Smooth muscle cell of the brain vasculature (primary cell): Measurements from ENCODE around the gene NKIRAS2.

Experiments
- DNase-seq: peaks from one replicate; pipeline ENCODE4 v3.0.0-alpha.2; 2012; ENCODE audit warnings: low read depth, low spot score

Gene NKIRAS2

DNA sequence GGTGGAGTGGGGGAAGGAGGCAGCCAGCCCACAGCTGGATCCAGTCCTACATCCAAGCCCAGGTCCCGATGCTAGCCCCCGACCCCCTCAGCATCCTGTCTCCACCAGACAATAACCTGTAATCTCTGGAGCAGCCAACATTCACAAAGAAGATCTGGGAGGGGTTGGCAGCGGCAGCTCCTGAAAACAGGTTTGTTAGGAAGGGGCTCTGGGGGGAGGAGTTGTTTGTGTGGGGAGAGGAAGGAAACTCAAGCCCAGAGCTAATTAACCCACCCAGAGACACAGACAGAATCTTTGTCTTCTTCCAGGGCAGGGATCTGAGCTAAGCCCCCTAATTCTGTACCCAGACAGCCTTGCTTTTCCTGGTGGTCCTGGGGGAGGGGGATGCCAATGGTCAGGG, 35.1 kb downstream of the NKIRAS2 start:
- no peak for DNase-seq

DNA sequence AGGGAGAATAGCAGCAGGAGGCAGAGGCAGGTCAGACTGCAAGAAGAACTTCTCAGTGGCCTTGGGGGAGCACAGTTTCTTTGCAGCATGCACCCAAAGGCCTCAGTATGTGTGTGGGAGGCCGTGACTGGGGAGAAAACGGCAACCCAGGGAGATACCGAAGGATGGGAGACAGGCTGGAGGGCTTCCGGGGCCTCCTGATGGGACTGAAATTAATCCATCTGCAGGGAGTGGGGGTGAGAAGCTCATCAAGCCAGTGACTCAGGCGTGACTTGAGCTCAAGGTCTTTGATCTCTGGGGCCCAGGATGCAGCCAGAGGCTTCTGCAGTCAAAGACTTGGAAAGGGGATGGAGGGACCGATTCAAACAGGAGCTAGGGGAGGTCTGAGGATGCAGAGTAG, 35.6 kb downstream of the NKIRAS2 start:
- no peak for DNase-seq

DNA sequence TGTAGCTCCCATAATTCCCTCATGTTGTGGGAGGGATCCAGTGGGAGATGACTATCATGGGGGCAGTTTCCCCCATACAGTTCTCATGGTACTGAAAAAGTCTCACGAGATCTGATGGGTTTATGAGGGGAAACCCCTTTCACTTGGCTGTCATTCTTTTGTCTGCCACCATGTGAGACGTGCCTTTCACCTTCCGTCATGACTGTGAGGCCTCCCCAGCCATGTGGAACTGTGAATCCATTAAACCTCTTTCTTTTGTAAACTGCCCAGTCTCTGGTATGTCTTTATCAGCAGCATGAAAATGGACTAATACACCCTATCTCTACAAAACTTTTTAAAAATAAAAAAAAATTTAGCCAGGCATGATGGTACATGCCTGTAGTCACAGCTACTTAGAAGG, 36.7 kb downstream of the NKIRAS2 start:
- DNase-seq: no peak

DNA sequence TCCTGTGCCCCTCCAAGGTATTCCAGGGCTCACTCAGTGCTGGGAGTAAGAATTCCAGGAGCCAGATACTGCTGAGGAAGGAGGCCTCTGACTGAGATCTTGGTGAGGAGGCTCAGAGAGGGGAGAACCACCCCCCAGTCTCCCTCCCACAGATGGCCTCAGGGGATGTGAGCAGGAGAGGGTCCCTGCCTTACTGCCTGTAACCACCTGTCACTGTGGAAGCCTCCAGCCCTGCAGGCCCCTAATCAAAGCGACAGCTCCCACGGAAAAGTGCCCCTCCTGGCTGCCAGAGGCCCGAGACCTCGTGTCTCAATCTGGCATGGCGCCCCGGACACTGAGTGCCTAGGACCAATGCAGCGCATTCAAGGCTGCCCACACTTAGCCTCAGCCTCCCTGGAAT, 38.2 kb downstream of the NKIRAS2 start:
- no peak for DNase-seq

DNA sequence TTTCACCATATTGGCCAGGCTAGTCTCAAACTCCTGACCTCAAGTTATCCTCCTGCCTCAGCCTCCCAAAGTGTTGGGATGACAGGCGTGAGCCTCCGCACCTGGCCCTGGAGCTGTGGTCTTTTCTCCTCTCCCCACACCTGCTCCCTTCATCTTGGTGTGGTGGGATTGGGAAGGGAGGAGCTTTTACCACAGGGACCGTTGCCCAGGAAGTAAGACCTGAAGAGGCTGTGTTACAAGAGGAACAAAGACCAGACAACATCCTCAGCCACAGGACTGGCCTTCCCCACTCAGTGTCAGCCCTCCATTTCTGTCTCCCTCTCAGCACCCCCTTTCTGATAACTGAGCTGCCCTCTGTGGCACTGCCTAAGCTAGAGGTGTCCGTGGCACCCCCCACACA, 39.9 kb downstream of the NKIRAS2 start:
- no peak for DNase-seq

DNA sequence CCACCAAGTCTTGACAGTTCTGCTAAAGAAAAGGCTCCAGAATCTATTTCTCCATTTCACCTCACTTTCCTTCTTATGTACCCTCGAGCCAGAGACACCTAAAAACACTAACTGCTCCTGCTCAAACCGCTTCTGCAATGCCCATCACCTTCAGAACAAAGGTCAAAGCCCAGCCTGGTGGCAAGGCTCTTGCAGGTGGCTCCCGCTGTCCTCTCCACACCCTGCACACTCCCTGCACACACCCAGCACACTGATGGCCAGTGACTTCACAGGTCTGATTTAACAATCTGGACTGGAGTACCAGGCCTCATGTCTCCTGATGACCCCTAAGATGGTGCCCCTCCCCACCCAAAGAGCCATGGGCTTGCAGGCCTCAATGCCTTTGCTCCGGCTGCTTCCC, 40.3 kb downstream of the NKIRAS2 start:
- DNase-seq: no peak

DNA sequence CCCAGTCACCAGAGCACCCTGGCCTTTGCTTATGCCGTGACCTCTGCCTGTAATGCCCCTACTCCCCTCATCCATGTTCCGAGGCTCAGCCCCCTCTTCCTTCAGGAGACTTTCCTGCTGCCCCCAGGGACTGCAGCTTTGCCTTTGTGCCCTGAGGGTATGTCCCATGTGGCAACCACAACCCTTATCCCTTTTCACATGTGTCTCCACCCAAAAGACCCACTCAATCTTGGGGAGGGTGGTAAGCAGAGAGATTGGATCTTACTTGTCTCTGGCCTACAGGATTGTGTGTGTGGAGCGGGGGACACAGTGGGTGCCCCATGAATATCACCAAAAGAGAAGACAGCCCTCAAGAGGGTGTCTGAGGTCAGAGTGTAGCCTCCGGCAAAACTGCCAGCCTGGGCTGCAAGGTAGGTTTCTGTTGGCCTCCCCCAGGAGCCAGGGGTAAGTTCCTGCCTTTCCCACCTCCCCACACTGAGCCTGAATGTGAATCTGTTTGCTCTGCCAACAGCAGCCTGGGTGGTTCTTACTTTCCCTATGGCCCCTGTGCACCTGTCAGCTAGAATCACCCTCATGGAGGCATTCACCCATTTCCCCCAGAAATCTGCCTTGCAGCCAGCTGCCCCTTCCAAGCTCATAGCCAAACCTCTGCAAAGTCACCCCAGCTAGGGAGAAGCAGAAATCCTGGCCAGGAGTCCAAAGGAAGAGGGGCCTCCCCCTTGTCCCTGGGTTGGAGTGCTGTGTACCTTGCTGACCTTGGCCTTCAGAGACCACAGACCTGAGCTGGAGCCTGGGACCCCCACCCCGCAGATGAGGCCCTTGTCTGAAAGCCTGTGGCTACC, 42.0 kb downstream of the NKIRAS2 start:
- DNase-seq: no peak

DNA sequence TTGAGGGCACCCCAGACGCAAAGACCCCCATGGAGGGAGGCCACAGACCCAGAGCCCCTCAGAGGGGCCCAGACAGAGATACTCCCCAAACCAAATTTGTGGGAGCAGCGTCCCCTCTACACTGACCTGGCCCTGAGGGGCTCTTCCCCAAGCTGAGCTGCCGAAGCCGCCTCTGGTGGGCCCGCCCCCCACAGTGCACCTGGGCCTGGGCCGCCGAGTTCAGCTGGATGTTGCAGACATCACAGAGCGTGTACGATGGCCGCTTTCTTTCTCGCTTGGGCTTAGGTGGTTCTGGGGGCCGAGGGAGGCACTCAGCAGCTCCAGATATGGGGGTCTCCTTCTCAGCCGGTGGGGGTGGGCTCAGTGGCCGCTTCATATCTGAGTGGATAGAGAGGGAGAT, 42.8 kb downstream of the NKIRAS2 start:
- no peak for DNase-seq

DNA sequence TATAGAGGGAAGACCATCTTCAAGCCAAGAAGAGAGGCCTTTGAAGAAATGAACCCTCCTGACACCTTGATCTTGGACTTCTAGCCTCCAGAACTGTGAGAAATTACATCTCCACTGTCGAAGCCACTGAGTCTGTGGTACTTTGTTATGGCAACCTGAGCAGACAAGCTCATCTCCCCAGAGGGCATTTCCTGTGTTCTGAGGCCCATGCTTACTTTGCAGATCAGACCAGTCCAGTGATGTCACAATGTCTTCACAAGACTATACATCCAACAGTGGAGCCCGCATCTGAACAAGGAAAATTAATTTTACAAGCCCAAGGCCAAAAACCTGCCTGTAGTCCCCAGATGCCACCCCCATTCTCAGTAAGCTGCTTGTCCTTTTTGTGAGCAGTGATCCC, 45.3 kb downstream of the NKIRAS2 start:
- DNase-seq: no peak

DNA sequence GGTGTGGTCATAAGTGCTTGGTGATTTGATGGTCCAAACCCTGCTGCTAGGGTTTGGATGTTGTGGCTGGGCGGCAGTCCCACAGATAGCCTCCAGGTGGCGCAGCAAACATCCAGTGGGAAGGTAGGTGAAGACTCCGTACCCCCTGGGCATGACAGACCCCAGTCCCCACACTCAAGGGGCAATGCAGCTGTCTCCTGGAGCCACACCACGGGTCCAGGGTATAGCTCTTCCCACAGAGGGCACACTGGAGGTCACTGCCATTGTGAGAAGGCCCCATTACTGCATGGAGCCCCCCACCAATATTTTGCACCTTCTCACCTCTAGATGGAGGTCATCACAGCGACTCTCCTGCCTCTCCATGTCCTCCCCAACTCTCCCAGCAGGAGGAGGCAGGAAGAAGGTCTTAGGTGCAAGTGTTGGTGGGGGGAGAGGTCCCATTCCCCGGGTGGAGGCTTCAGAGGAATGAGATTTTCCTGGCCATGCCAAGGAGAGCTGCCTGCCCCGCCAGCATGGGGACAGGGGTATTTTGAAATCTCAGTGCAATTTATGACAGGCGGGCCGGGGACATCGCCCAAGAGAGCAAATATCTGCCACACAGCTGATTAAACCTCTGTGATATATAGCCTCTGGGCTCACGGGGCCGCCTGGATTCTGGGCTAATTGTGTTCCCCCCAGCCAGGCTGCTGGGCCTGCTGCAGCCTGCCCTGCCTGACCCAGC, 47.6 kb downstream of the NKIRAS2 start:
- no peak for DNase-seq

DNA sequence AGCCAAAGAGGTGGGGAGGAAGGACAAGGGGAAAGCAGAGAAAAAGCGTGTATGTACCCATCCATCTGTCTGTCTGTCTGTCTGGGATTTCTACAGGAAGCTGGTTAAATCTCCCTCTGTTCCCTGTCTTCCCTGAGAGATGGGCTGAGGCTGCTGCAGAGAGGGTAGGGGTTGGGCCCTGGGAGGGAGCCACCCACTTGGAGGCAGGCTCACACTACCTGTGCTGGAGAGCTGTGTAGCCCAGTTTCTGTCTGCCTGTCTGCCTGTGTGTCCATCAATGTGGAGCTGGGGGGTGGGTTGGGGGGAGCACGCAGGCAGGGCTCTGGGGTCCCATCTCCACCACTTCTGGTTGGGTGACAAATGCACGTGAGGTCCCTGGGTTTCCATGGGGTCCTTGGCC, 49.1 kb downstream of the NKIRAS2 start:
- DNase-seq: no peak

DNA sequence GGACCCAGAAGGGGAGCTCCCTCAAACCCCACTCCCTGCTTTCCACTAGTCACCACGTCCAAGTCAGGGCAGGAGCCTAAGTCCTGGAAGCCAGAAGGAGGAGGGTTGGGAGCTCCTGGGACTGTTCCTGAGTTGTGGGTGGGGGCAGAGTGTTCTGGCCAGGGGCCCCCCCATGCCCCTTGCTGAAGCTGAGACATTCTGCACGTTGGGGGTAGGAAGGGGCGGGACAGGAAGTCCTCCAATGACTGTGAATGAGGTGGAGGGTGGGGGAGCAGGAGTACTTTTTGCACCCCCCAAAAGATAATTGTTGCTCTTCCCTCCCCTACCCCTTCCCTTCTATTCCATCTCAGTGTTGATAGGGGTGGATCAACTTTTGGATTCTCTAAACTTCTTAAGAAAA, 51.9 kb downstream of the NKIRAS2 start:
- DNase-seq: no peak

DNA sequence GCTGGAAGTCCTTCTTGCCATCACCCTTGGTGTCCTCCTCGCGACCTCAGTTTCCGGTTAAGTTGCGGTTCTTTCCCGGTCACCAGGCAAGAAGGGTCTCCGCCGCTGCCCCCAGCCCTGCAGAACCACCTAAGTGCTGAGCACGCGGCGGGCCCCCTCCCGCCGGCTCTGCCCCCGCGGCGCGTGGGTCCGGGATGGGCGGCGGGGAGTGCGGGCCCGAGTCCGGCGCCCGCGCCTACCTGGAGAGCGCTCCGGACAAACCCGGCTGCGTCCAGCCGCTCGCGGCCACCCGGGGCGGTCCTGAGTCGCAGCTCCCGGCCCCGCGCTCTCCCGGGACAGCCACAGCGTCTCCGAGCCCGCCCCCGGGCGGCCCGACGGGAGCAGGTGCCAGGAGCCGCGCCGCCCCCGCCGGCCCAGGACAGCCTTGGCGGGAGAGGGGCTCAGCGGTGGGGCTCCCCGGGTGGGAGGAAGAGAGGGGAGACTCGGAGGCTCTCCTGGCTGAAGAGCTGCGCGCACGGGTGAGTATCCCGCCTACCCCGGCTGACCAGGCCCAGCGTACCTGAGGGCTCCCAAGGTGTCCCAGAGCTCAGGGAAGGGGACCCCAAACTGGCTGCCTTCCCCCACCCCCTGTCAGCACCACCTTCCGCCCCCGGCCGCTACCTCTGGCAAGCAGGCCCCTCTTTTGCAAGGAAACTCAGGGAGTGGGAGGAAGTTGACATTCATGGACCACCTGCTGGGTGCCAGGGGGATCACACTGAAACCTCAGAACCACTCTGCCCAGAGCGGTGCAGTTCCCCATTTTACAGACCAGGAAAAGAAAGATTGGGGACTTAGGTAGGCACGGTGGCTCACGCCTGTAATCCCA, 52.7 kb downstream of the NKIRAS2 start:
- DNase-seq: no peak
